HEK293T (cell line): ENCODE results near the gene ERBB2.

Experiments used
- CTCF ChIA-PET: fragments of 350-600 bp; formaldehyde crosslinking; extraction: SDS; loops from one replicate; lab custom pipeline; 2021; ENCODE audit warnings: antibody characterized with exemption, inconsistent platforms; lab: Yijun Ruan, JAX
- POLR2A ChIA-PET: fragments of 350-600 bp; formaldehyde crosslinking; extraction: SDS; loops from one replicate; lab custom pipeline; 2020; ENCODE audit warnings: antibody characterized with exemption, inconsistent platforms; lab: Yijun Ruan, JAX
- DNase-seq: peaks from one replicate; pipeline ENCODE4 v3.0.0; 2012; ENCODE audit warnings: mixed read lengths; ENCODE audit errors: extremely low spot score
- ARNT ChIP-seq: fragments of 450-650 bp; IDR thresholded peaks from 2 replicates; pipeline ENCODE4 v1.6.1; 2017; ENCODE audit warnings: mild to moderate bottlenecking
- BHLHE40 ChIP-seq: fragments of 450-650 bp; IDR thresholded peaks from 2 replicates; pipeline ENCODE4 v1.6.1; 2016; ENCODE audit warnings: mild to moderate bottlenecking, moderate library complexity, borderline replicate concordance
- CTBP1 ChIP-seq: fragments of 450-650 bp; IDR thresholded peaks from 2 replicates; pipeline ENCODE4 v1.6.1; 2016; ENCODE audit warnings: borderline replicate concordance
- ELF4 ChIP-seq: fragments of 450-650 bp; IDR thresholded peaks from 2 replicates; pipeline ENCODE4 v1.6.1; 2017; ENCODE audit warnings: antibody characterized with exemption
- FOXA1 ChIP-seq: fragments of 450-650 bp; IDR thresholded peaks from 2 replicates; pipeline ENCODE4 v1.6.1; 2016; ENCODE audit warnings: mild to moderate bottlenecking
- FOXK2 ChIP-seq: fragments of 450-650 bp; IDR thresholded peaks from 2 replicates; pipeline ENCODE4 v1.6.1; 2016; ENCODE audit warnings: mild to moderate bottlenecking
- FOXM1 ChIP-seq: fragments of 450-650 bp; IDR thresholded peaks from 2 replicates; pipeline ENCODE4 v1.6.1; 2017; ENCODE audit warnings: mild to moderate bottlenecking, borderline replicate concordance
- HDGF ChIP-seq: fragments of 450-650 bp; IDR thresholded peaks from 2 replicates; pipeline ENCODE4 v1.6.1; 2017; ENCODE audit warnings: antibody characterized with exemption, borderline replicate concordance
- L3MBTL2 ChIP-seq: fragments of 450-650 bp; conservative IDR thresholded peaks from 2 replicates; pipeline ENCODE4 v1.6.1; 2016; ENCODE audit warnings: mild to moderate bottlenecking
- LEF1 ChIP-seq: fragments of 450-650 bp; IDR thresholded peaks from 2 replicates; pipeline ENCODE4 v1.6.1; 2017; ENCODE audit warnings: mild to moderate bottlenecking, borderline replicate concordance
- NFRKB ChIP-seq: fragments of 450-650 bp; IDR thresholded peaks from 2 replicates; pipeline ENCODE4 v1.6.1; 2016; ENCODE audit warnings: mild to moderate bottlenecking, moderate library complexity
- SP1 ChIP-seq: fragments of 450-650 bp; IDR thresholded peaks from 2 replicates; pipeline ENCODE4 v1.6.1; 2017
- SUZ12 ChIP-seq: fragments of 450-650 bp; IDR thresholded peaks from 2 replicates; pipeline ENCODE4 v1.6.1; 2016; ENCODE audit warnings: mild to moderate bottlenecking
- TARDBP ChIP-seq: fragments of 450-650 bp; IDR thresholded peaks from 2 replicates; pipeline ENCODE4 v1.6.1; 2016
- ZNF384 ChIP-seq: fragments of 450-650 bp; IDR thresholded peaks from 2 replicates; pipeline ENCODE4 v1.6.1; 2016
- TF ChIP-seq, protein P1 (sequence below): fragments of 450-650 bp; IDR thresholded peaks from 2 replicates; pipeline ENCODE4 v1.6.1; 2016

The ERBB2 gene

DNA sequence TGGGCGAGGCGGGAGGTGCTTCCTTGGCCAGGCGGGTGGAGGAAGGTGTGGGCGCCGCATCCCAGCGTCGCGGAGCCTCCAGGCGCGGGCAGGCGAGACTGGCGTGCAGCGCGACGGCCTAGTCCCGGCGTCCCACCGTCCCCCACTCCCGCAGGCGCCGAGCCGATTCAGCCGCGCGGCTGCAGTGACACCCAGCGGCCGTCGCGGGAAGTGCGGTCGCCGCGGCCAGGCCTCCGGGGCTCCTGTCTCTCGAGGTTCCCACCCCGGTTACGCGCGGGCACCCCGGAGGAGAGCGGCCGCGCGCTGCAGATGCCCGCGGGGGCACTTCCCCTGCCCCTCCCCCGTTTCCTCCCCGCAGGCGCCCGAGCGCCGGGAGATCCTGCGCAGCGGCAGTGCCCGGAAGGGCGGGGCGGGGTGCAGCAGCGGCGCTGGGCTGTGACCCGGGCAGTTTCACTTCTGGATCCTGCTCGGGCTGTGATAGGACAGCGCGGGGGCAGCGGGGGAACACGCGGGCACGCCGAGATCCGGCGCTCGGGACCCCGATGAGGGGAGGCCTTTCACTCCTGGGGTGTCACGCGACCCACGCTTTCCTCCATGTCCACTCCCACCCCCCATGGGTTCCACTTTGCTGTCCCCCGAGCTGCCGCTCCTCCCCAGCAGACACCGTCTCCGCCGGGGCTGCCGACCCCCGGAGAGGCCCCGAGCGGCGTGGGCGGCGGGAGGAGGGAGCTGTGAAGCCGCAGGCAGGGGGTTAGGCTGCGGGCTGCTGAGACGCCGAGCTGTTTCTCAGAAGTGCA, 54.5 kb downstream of the ERBB2 start:
- DNase-seq: peak; percentile 85
- CTCF ChIA-PET: interaction anchor here (0.9 to 2.2 kb wide), 9 partner anchors 24 to 207 kb away, joined by 3 to 11 read pairs (median 3); partner anchors contain the start of gene MIEN1
- TF ChIP-seq L3MBTL2 (peak; percentile 42), CTBP1 (no peak)
- POLR2A ChIA-PET: interaction anchor here (0.7 to 2.4 kb wide), 11 partner anchors 11 to 207 kb away, joined by 3 to 8 read pairs (median 4); partner anchors contain the start of genes ERBB2, MIEN1 and STARD3

DNA sequence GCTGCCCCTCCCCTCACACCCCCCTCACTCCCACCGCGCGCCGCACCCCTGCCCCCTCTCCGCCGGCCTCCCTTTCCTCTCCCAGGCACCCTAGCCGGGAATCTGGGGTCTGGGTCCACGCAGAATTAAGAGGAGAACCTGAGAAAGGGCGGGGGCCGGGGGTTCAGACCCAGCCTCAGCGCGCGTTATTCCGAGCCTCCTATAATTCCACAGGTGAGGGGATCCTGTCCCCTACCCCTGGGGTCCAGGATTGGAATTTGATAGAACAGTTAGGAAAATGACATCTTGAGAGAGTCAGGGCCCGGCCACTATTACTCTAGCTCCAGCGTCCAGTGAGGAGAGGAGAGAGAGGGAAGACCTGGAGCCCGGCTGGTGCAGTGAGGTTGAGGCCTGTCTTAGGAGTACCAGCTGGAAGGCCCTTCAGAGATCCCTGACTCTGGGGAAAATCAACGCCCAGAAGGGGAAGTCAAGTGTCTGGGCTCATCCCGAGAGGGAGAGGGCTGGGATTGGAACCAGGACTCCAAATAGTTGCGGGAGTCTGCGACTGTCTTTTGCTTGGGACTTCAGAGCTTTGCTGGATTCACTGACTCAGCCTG, 55.2 kb downstream of the ERBB2 start:
- TF ChIP-seq FOXK2 (no peak), TARDBP (no peak), FOXA1 (no peak), ELF4 (no peak), NFRKB (no peak), ARNT (no peak), LEF1 (no peak), SUZ12 (no peak), CTBP1 (no peak), ZNF384 (no peak), HDGF (no peak), FOXM1 (no peak)
- TF ChIP-seq, protein P1, sequence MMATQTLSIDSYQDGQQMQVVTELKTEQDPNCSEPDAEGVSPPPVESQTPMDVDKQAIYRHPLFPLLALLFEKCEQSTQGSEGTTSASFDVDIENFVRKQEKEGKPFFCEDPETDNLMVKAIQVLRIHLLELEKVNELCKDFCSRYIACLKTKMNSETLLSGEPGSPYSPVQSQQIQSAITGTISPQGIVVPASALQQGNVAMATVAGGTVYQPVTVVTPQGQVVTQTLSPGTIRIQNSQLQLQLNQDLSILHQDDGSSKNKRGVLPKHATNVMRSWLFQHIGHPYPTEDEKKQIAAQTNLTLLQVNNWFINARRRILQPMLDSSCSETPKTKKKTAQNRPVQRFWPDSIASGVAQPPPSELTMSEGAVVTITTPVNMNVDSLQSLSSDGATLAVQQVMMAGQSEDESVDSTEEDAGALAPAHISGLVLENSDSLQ: no peak
- no peak for DNase-seq
- POLR2A ChIA-PET: interaction anchor here (0.7 to 2.4 kb wide), 9 partner anchors 10 to 208 kb away, joined by 3 to 8 read pairs (median 4); partner anchors contain the start of genes ERBB2, MIEN1 and STARD3
- CTCF ChIA-PET: interaction anchor here (0.7 to 2.2 kb wide), 7 partner anchors 25 to 207 kb away, joined by 3 to 9 read pairs (median 3); partner anchors contain the start of gene MIEN1

DNA sequence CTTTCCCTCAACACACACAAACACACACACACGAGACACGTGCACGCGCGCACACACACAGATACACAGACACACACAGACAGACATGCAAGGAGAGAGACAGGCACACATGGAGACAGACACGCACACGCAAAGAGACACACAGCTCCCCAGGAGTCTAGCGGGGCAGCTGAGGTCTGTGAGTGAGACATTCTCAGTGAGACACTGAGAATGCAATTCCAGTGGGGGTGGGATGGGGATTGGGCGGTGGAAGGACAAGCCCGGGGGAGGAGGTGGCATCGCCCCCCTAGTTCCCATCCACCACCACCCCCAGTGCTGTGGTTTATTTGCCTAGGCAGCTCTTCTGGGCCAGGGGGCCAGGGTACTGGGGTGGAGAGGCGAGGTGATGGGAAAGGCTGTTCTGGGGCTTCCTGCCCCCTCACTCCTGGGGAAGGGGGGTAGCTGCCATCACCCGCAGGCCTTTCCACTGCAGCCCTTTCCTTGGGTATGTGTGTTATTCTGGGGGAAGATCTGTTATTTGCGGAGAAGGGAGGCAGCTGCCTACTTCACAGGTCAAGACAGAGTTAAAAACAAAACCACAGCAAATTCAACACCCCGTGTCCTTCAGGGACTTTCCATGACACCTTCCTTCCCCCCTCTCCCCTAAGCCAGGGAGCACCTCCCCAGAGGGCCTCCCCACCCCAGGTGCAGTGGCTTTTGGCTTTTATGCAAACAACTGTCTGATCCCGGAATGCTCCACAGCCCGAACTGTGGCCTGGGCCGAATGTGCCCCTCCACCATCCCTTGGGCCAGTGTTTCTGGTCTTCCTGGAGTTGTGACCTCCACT, 55.9 kb downstream of the ERBB2 start:
- no peak for TF ChIP-seq HDGF
- no peak for TF ChIP-seq BHLHE40
- no peak for TF ChIP-seq ELF4
- TF ChIP-seq TARDBP: no peak
- no peak for TF ChIP-seq LEF1
- no peak for TF ChIP-seq NFRKB
- TF ChIP-seq ARNT: no peak
- no peak for TF ChIP-seq SUZ12
- no peak for TF ChIP-seq FOXM1
- no peak for TF ChIP-seq ZNF384
- TF ChIP-seq L3MBTL2: no peak
- TF ChIP-seq FOXA1: no peak
- no peak for TF ChIP-seq CTBP1
- TF ChIP-seq SP1: no peak
- TF ChIP-seq, protein P1: no peak
- TF ChIP-seq FOXK2: no peak
- ChIA-PET CTCF (interaction anchor here (0.7 to 2.2 kb wide), 8 partner anchors 26 to 591 kb away, joined by 3 to 9 read pairs (median 4); partner anchors contain the start of gene MIEN1), POLR2A (interaction anchor here (0.9 to 2.4 kb wide), 6 partner anchors 10 to 208 kb away, joined by 3 to 8 read pairs (median 5); partner anchors contain the start of genes ERBB2 and STARD3)
- no peak for DNase-seq

DNA sequence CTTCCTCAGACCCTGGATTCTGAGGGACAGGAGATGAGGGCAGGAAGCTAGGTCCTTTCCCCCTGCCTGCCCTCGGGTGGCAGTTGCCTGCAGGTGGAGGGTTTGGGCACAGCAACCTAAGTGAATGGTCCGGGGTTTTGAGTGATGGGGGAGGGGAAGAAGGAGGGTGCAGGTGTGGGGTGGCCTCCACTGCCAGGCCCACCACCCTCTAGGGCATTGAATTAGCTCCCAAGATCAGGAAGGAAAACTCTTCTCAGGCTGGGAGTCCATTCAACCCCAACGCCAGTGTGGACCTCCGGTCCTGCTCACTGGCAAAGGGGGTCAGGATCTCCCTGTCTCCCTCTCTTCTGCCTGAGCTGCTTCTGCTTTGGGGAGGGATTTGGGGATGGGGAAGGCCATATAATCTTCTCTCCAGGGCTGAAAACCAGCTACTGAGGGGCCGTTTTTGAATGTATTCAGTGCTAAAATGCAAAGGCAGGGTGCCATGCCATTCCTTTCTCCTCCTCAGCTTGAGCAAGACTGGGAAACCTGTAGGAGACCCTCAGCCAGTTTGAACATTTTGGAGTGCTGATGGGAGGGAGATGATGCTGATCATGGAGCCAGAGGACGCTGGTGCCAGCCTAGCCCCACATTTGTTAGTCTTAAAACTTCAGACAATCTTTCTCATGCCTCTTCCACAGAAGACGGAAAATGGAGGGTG, 56.7 kb downstream of the ERBB2 start:
- ChIA-PET POLR2A (no interaction called here), CTCF (interaction anchor here (0.8 to 0.9 kb wide), 2 partner anchors 133 to 592 kb away, joined by 3 to 4 read pairs; no protein-coding TSS in a partner anchor)
- DNase-seq: no peak
- TF ChIP-seq L3MBTL2: no peak

DNA sequence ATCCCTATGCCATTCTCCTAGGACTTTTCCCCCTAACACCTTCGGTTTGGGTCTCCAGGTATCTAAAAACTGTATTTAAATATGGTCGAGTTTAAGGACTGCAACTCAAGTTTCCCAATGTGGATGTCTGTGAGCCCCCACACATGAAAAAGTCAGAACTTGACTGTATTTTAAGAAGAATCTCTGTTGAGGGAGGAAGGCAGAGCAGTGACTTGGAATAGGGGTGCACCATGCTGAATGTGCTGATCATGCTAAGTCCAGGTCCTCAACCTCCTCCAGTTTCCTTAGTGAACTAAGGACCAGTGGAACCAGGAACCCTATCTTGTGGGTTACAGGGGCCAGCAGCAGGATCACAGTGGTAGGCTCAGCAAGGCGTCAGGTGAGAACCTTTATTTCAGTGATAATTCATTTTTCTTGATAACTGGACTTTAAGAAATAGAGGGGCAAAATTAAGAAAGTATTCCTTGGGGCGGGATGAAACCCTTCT, 57.4 kb downstream of the ERBB2 start:
- no peak for DNase-seq
- no peak for TF ChIP-seq CTBP1
- no peak for TF ChIP-seq BHLHE40
- TF ChIP-seq ZNF384: no peak
- TF ChIP-seq FOXK2: no peak
- no peak for TF ChIP-seq NFRKB
- TF ChIP-seq ARNT: no peak
- TF ChIP-seq FOXA1: no peak
- CTCF ChIA-PET: interaction anchor here (0.9 kb wide), 1 partner anchor 134 kb away, joined by 3 read pairs; no protein-coding TSS in a partner anchor
- POLR2A ChIA-PET: no interaction called here
